Activated CD8-positive, alpha-beta memory T cell treated with anti-CD3 and anti-CD28 coated beads, Interleukin-2, amount 50 U/mL, for 1 hour (primary cell): ENCODE results near the gene CCDC150.

Source experiments
- DNase-seq: peaks from one replicate; pipeline ENCODE4 v3.0.0-alpha.2; 2020; ENCODE audit errors: extremely low read depth

The CCDC150 gene

DNA sequence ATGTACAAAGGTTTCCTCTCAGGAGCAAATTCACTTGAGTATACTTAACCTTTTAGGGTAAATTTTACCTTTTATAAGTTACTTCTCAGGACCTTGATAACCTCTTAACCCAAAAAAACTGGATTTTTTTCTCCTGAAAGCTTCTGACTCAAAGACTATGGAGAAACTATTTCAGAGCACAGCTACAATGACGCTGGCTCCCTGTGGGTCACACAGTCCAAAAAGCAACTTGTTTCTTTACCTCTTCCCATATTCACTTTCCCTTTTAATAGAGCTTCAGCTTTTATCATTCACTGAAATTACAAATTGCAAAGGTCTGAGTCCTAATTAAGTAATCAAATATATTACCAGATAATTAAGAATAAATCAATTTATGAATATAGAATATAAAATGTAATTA, 127.6 kb downstream of the CCDC150 start:
- no peak for DNase-seq
